Thyroid gland (tissue), 4 donors: Measurements from ENCODE around the gene SLC25A10. TPM values are rescaled to one million over a fixed set of nuclear protein-coding genes. Genes with fewer than 3 reads are reported as not detected.

Experiments
- DNase-seq, 2 donors: peaks; one replicate each; pipeline ENCODE4 v3.0.0-alpha.2; 2019
- H3K27ac ChIP-seq, 3 donors: fragments of 200-600 bp; sonication (generic); 1 replicate in 2 of 3; 2 replicates in 1 of 3; pipeline ENCODE4 v1.5.1; 2016 to 2019; ENCODE audit warnings: mild to moderate bottlenecking in 1 of 3, moderate library complexity in 1 of 3
- H3K27me3 ChIP-seq: fragments of 200-600 bp; sonication (generic); one replicate; pipeline ENCODE4 v1.5.1; 2019
- H3K36me3 ChIP-seq, 2 donors: fragments of 200-600 bp; sonication (generic); one replicate each; pipeline ENCODE4 v1.5.1; 2016 to 2019
- H3K4me1 ChIP-seq, 2 donors: fragments of 200-600 bp; sonication (generic); one replicate each; pipeline ENCODE4 v1.5.1; 2017 to 2019
- H3K4me3 ChIP-seq, 3 donors: fragments of 200-600 bp; sonication (generic); replicated peaks in 1 of 3; 1 replicate in 2 of 3; 2 replicates in 1 of 3; pipeline ENCODE4 v1.5.1; 2016; ENCODE audit warnings: mild to moderate bottlenecking in 1 of 3
- H3K9me3 ChIP-seq: fragments of 200-600 bp; sonication (generic); one replicate; pipeline ENCODE4 v1.5.1; 2017
- CTCF ChIP-seq, 6 experiments: fragments of 200-600 bp in 3 of 6; fragments of 450-650 bp in 3 of 6; sonication (generic) in 3 of 6; IDR thresholded peaks; one replicate each; pipeline ENCODE4 v1.5.1; 2016 to 2019; ENCODE audit warnings: antibody characterized with exemption in 6 of 6, mild to moderate bottlenecking in 2 of 6, inconsistent platforms in 1 of 6, moderate library complexity in 1 of 6
- POLR2A ChIP-seq, 2 donors: fragments of 450-650 bp; IDR thresholded peaks; one replicate each; pipeline ENCODE4 v1.6.1; 2017; ENCODE audit warnings: antibody characterized with exemption in 2 of 2, mild to moderate bottlenecking in 2 of 2, moderate library complexity in 1 of 2
- WGBS, 2 donors: methylation state at CpG; one replicate each; pipeline ENCODE4 v1.1.5; 2017; 5-methylcytosine and 5-hydroxymethylcytosine counted together
- intact Hi-C: fragments of 100-400 bp; cut with DNase I; formaldehyde crosslinking; loops from one replicate; pipeline ENCODE4 v1.15.1; 2023
- total RNA-seq, 4 donors: library from RNA; depleted of rRNA; stranded (reverse); fragments of >200 nt; gene quantifications; one replicate each; pipeline ENCODE4 v1.2.3, GENCODE V29; 2016

The SLC25A10 gene
- total RNA-seq, 4 donors from 2014 or later, result 8.9 to 26.3 (median 20.8) TPM

GRCh38 chr17:81713004-81713555, 996 bp downstream of the SLC25A10 start:
- 31 to 58% methylated on average over 10 to 11 of the region's 18 CpGs for WGBS, 2 donors
- H3K27ac ChIP-seq, result no peak overlapping the region

GRCh38 chr17:81713556-81714411, 1.7 kb downstream of the SLC25A10 start:
- H3K27me3 ChIP-seq, result no peaks in the 10 kb centered on the region
- H3K4me3 ChIP-seq, result no peak overlapping the region

More at GRCh38 chr17:81713004-81713555, 996 bp downstream of the SLC25A10 start:
- Histone ChIP-seq H3K4me3 (peak overlapping the region in 1 of 3 donors; percentile 78), H3K4me1 (peaks cover 23 to 27% of the 10 kb centered on the region in 2 donors), H3K27me3 (no peaks in the 10 kb centered on the region), H3K9me3 (no peaks in the 10 kb centered on the region), H3K36me3 (no peaks in the 10 kb centered on the region)
- peak in 1 of 2 donors; percentile 22 for DNase-seq
- intact Hi-C loops, result loop anchor here (5.0 kb wide), 1 partner anchor 144 kb away; no protein-coding TSS in a partner anchor
- TF ChIP-seq POLR2A (IDR thresholded peaks at IDR 0.05) (no peak), CTCF (IDR thresholded peaks at IDR 0.05) (no peak)

GRCh38 chr17:81714412-81715106, 2.5 kb downstream of the SLC25A10 start:
- WGBS, 2 donors, result 92 to 97% methylated on average over 21 to 39 of the region's 39 CpGs
- H3K4me3 ChIP-seq, result no peak overlapping the region
- H3K27ac ChIP-seq, result no peak overlapping the region
- H3K9me3 ChIP-seq, result no peaks in the 10 kb centered on the region
- peaks cover 23 to 27% of the 10 kb centered on the region in 2 donors for H3K4me1 ChIP-seq
- H3K36me3 ChIP-seq, result no peaks in the 10 kb centered on the region
- TF ChIP-seq CTCF (IDR thresholded peaks at IDR 0.05) (no peak), POLR2A (IDR thresholded peaks at IDR 0.05) (no peak)
- DNase-seq, result no peak
- no peaks in the 10 kb centered on the region for H3K27me3 ChIP-seq
- intact Hi-C loops, result loop anchor here (5.0 kb wide), 1 partner anchor 143 kb away; no protein-coding TSS in a partner anchor

More at GRCh38 chr17:81713556-81714411, 1.7 kb downstream of the SLC25A10 start:
- 75 to 77% methylated on average over 30 to 35 of the region's 36 CpGs for WGBS, 2 donors
- TF ChIP-seq POLR2A (IDR thresholded peaks at IDR 0.05) (no peak), CTCF (IDR thresholded peaks at IDR 0.05) (no peak)
- Histone ChIP-seq H3K9me3 (no peaks in the 10 kb centered on the region), H3K36me3 (no peaks in the 10 kb centered on the region), H3K27ac (no peak overlapping the region), H3K4me1 (peaks cover 23 to 27% of the 10 kb centered on the region in 2 donors)
- intact Hi-C loops, result loop anchor here (5.0 kb wide), 1 partner anchor 144 kb away; no protein-coding TSS in a partner anchor
- peak in 1 of 2 donors; percentile 27 for DNase-seq

GRCh38 chr17:81715107-81715871, 3.2 kb downstream of the SLC25A10 start:
- no peaks in the 10 kb centered on the region for H3K36me3 ChIP-seq
- H3K9me3 ChIP-seq, result no peaks in the 10 kb centered on the region
- H3K4me1 ChIP-seq, result peaks cover 23 to 27% of the 10 kb centered on the region in 2 donors
- intact Hi-C loops, result no loop called here
- H3K27me3 ChIP-seq, result no peaks in the 10 kb centered on the region
- TF ChIP-seq POLR2A (IDR thresholded peaks at IDR 0.05) (no peak), CTCF (IDR thresholded peaks at IDR 0.05) (no peak)
- 89 to 95% methylated on average over 10 to 12 of the region's 32 CpGs for WGBS, 2 donors
- no peak for DNase-seq
- H3K4me3 ChIP-seq, result no peak overlapping the region
- H3K27ac ChIP-seq, result no peak overlapping the region
